OCI-LY7 (cell line): ENCODE data around the gene AHCY.
"Not testable (repeated sequence)": the region's sequence is repeated elsewhere in the genome, so short reads cannot be mapped to it uniquely, and the experiment has no call there.

Experiments used
- CTCF ChIP-seq: fragments of 200-600 bp; sonication (generic); conservative IDR thresholded peaks from 2 replicates; pipeline ENCODE4 v1.5.1; 2014; ENCODE audit warnings: mild to moderate bottlenecking, antibody characterized with exemption, low read length, moderate library complexity, mixed read lengths
- EZH2phosphoT487 ChIP-seq: fragments of 200-600 bp; sonication (generic); IDR thresholded peaks from 2 replicates; pipeline ENCODE4 v1.6.1; 2018; ENCODE audit warnings: low read depth, borderline replicate concordance, mild to moderate bottlenecking, mixed run types, antibody characterized with exemption, low read length, moderate library complexity, mixed read lengths

GRCh38 chr20:34252431-34253086, 50.6 kb downstream of the AHCY start:
- TF ChIP-seq EZH2phosphoT487, CTCF: not testable (repeated sequence)
